Medulla oblongata (tissue), 1 donor: ENCODE data around the gene CEBPG.
A peak's percentile ranks its signal among the peaks of the same experiment; 100 is the strongest.

Experiments
- DNase-seq: peaks from one replicate; pipeline ENCODE4 v3.0.0-alpha.2; 2015; ENCODE audit errors: extremely low spot score

Gene CEBPG

GRCh38 chr19:33418871-33419787, 45.6 kb downstream of the CEBPG start:
- DNase-seq = no peak

- DNase-seq = no peak
Measured at GRCh38 chr19:33419788-33420130, 46.2 kb downstream of the CEBPG start.

GRCh38 chr19:33420821-33421220, 47.3 kb downstream of the CEBPG start:
- no peak for DNase-seq

- no peak for DNase-seq
Measured at GRCh38 chr19:33421368-33421767, 47.9 kb downstream of the CEBPG start.

GRCh38 chr19:33422369-33423180, 49.1 kb downstream of the CEBPG start:
- no peak for DNase-seq

- DNase-seq = no peak
Measured at GRCh38 chr19:33424181-33424580, 50.7 kb downstream of the CEBPG start.

GRCh38 chr19:33426621-33427361, 53.3 kb downstream of the CEBPG start:
- DNase-seq = no peak

- no peak for DNase-seq
Measured at GRCh38 chr19:33427801-33428626, 54.5 kb downstream of the CEBPG start.

GRCh38 chr19:33428627-33429125, 55.2 kb downstream of the CEBPG start:
- DNase-seq = no peak

- peak; percentile 25 for DNase-seq
Measured at GRCh38 chr19:33429891-33430673, 56.6 kb downstream of the CEBPG start.

GRCh38 chr19:33430674-33431277, 57.3 kb downstream of the CEBPG start:
- DNase-seq = peak; percentile 81

GRCh38 chr19:33432015-33432414, 58.5 kb downstream of the CEBPG start:
- no peak for DNase-seq
